IMR-90 (cell line): ENCODE data around the gene PLCD1. TPM values are rescaled to one million over a fixed set of nuclear protein-coding genes. Genes with fewer than 3 reads are reported as not detected.

Experiments used
- ATAC-seq: fragments of 200-7000 bp; cut with Tn5 transposase; 2 replicates; pipeline ENCODE4 v1.9.1; 2020; ENCODE audit warnings: low read depth, mild to moderate bottlenecking, moderate library complexity
- BruUV-seq: library from RNA; stranded (reverse); fragments of 400-500 nt; replicated peaks from 2 replicates; lab custom pipeline; 2021; lab: Mats Ljungman, UMichigan
- CTCF ChIA-PET: fragments of 300-600 bp; formaldehyde crosslinking; extraction: SDS; loops from one replicate; lab custom pipeline; 2021; ENCODE audit warnings: antibody characterized with exemption; lab: Yijun Ruan, JAX
- POLR2A ChIA-PET: fragments of 300-600 bp; sonication (Branson Sonifier 250); formaldehyde crosslinking; loops from one replicate; lab custom pipeline; 2022; ENCODE audit warnings: antibody characterized with exemption; ENCODE audit not compliant: unreplicated experiment; lab: Charles Lee
- DNase-seq: peaks from one replicate; pipeline ENCODE4 v3.0.0; 2013
- H2AFZ ChIP-seq: replicated peaks from 2 replicates; pipeline ENCODE3; 2013; ENCODE audit warnings: low read length, mild to moderate bottlenecking; ENCODE audit not compliant: poor library complexity
- H2AK5ac ChIP-seq: 2 replicates; pipeline ENCODE4 v1.6.1; 2013; ENCODE audit warnings: low read depth, low read length, inconsistent platforms
- H2AK9ac ChIP-seq: replicated peaks from 2 replicates; pipeline ENCODE3; 2013; ENCODE audit warnings: mild to moderate bottlenecking, low read depth, low read length, moderate library complexity; ENCODE audit not compliant: poor library complexity
- H2BK120ac ChIP-seq: 2 replicates; pipeline ENCODE4 v1.6.1; 2013; ENCODE audit warnings: low read depth, low read length, inconsistent platforms
- H2BK15ac ChIP-seq: 3 replicates; pipeline ENCODE4 v1.6.1; 2013; ENCODE audit warnings: low read depth, low read length, inconsistent platforms
- H2BK20ac ChIP-seq: 2 replicates; pipeline ENCODE4 v1.6.1; 2013; ENCODE audit warnings: low read depth, mild to moderate bottlenecking, inconsistent platforms, low read length, moderate library complexity
- H2BK5ac ChIP-seq: 2 replicates; pipeline ENCODE4 v1.6.1; 2013; ENCODE audit warnings: mild to moderate bottlenecking, low read depth, low read length, inconsistent platforms; ENCODE audit not compliant: poor library complexity, severe bottlenecking
- H3K14ac ChIP-seq: replicated peaks from 2 replicates; pipeline ENCODE4 v1.6.1; 2013; ENCODE audit warnings: low read depth, low read length, inconsistent platforms
- H3K18ac ChIP-seq: 2 replicates; pipeline ENCODE4 v1.6.1; 2013; ENCODE audit warnings: low read depth, low read length, control low read depth
- H3K23ac ChIP-seq: 2 replicates; pipeline ENCODE4 v1.6.1; 2013; ENCODE audit warnings: low read depth, low read length, inconsistent platforms
- H3K27ac ChIP-seq: 2 replicates; pipeline ENCODE4 v1.5.1; 2013; ENCODE audit warnings: mild to moderate bottlenecking, control low read depth, low read length; ENCODE audit not compliant: insufficient read depth
- H3K27me3 ChIP-seq: 2 replicates; pipeline ENCODE4 v1.6.1; 2013; ENCODE audit warnings: low read length; ENCODE audit not compliant: control insufficient read depth, insufficient read depth
- H3K36me3 ChIP-seq: 2 replicates; pipeline ENCODE4 v1.6.1; 2013; ENCODE audit warnings: low read length, mixed read lengths; ENCODE audit not compliant: control insufficient read depth, insufficient read depth
- H3K4ac ChIP-seq: 2 replicates; pipeline ENCODE4 v1.6.1; 2013; ENCODE audit warnings: low read depth, low read length, inconsistent platforms
- H3K4me1 ChIP-seq: 2 replicates; pipeline ENCODE4 v1.6.1; 2013; ENCODE audit warnings: low read length, mixed read lengths; ENCODE audit not compliant: control insufficient read depth, insufficient read depth
- H3K4me2 ChIP-seq: 2 replicates; pipeline ENCODE4 v1.6.1; 2013; ENCODE audit warnings: low read depth, mild to moderate bottlenecking, control low read depth, low read length, moderate library complexity
- H3K4me3 ChIP-seq: 2 replicates; pipeline ENCODE4 v1.5.1; 2013; ENCODE audit warnings: low read depth, mild to moderate bottlenecking, control low read depth, low read length, moderate library complexity; ENCODE audit not compliant: insufficient read depth
- H3K56ac ChIP-seq: 2 replicates; pipeline ENCODE4 v1.6.1; 2013; ENCODE audit warnings: low read length, inconsistent platforms; ENCODE audit not compliant: insufficient read depth; ENCODE audit errors: extremely low read depth
- H3K79me1 ChIP-seq, 2 experiments: 2 replicates each; pipeline ENCODE4 v1.6.1; 2013; ENCODE audit warnings: low read length in 2 of 2, inconsistent platforms in 1 of 2, low read depth in 1 of 2
- H3K9ac ChIP-seq: 2 replicates; pipeline ENCODE4 v1.6.1; 2013; ENCODE audit warnings: low read depth, low read length, control low read depth
- H3K9me1 ChIP-seq: 2 replicates; pipeline ENCODE4 v1.6.1; 2013; ENCODE audit warnings: low read length, inconsistent platforms; ENCODE audit not compliant: insufficient read depth
- H3K9me3 ChIP-seq: 2 replicates; pipeline ENCODE4 v1.6.1; 2013; ENCODE audit warnings: low read length; ENCODE audit not compliant: control insufficient read depth, insufficient read depth
- H4K20me1 ChIP-seq: 2 replicates; pipeline ENCODE4 v1.6.1; 2013; ENCODE audit warnings: low read length, inconsistent platforms; ENCODE audit not compliant: insufficient read depth
- H4K5ac ChIP-seq: 2 replicates; pipeline ENCODE4 v1.6.1; 2013; ENCODE audit warnings: mild to moderate bottlenecking, low read depth, low read length, control low read depth
- H4K8ac ChIP-seq, 2 experiments: 2 replicates each; pipeline ENCODE4 v1.6.1; 2013; ENCODE audit warnings: low read depth in 2 of 2, low read length in 2 of 2, control low read depth in 1 of 2, inconsistent platforms in 1 of 2
- H4K91ac ChIP-seq: 2 replicates; pipeline ENCODE4 v1.6.1; 2013; ENCODE audit warnings: low read depth, low read length, inconsistent platforms; ENCODE audit not compliant: insufficient read depth
- CEBPB ChIP-seq: IDR thresholded peaks from 2 replicates; pipeline ENCODE4 v1.6.1; 2012; ENCODE audit warnings: low read depth, low read length, improper control_type of control experiment
- CTCF ChIP-seq: conservative IDR thresholded peaks from 2 replicates; pipeline ENCODE4 v1.5.1; 2012; ENCODE audit warnings: mild to moderate bottlenecking, low read depth, low read length, improper control_type of control experiment
- MAFK ChIP-seq: IDR thresholded peaks from 2 replicates; pipeline ENCODE4 v1.6.1; 2012; ENCODE audit warnings: low read depth, low read length, improper control_type of control experiment
- MAZ ChIP-seq: IDR thresholded peaks from 2 replicates; pipeline ENCODE4 v1.6.1; 2012; ENCODE audit warnings: low read depth, mild to moderate bottlenecking, low read length, improper control_type of control experiment, moderate library complexity, borderline replicate concordance
- RAD21 ChIP-seq: IDR thresholded peaks from 2 replicates; pipeline ENCODE4 v1.6.1; 2012; ENCODE audit warnings: low read length, improper control_type of control experiment
- RFX5 ChIP-seq: IDR thresholded peaks from 2 replicates; pipeline ENCODE4 v1.8.0; 2012; ENCODE audit warnings: low read depth, mild to moderate bottlenecking, low read length, moderate library complexity
- WGBS, 2 experiments: methylation state at CpG; one replicate each; pipeline versions ENCODE4 v1.1.5 to v1.1.7; 2013; ENCODE audit warnings: missing lambda C conversion rate in 2 of 2; ENCODE audit not compliant: insufficient read length in 1 of 2; ENCODE audit errors: extremely low coverage in 2 of 2; 5-methylcytosine and 5-hydroxymethylcytosine counted together
- dilution Hi-C: fragments of 300-500 bp; cut with HindIII; formaldehyde crosslinking; loops from one replicate; pipeline ENCODE4 v1.14.3; 2018; ENCODE audit warnings: low sequenced_read_pairs; ENCODE audit not compliant: unreplicated experiment
- in situ Hi-C: fragments of 300-500 bp; cut with MboI; formaldehyde crosslinking; loops from 3 replicates; pipeline ENCODE4 v1.14.3; 2019; ENCODE audit warnings: low sequenced_read_pairs, inconsistent platforms, mixed read lengths
- intact Hi-C: fragments of 100-400 bp; cut with micrococcal nuclease; formaldehyde crosslinking; loops from 2 replicates; pipeline ENCODE4 v1.10.0; 2022
- polyA plus RNA-seq, 3 experiments: library from polyadenylated mRNA; depleted of rRNA; stranded (reverse); fragments of >200 nt; gene quantifications; 2 replicates each; pipeline ENCODE4 v1.2.3, GENCODE V29; 2012; ENCODE audit warnings: low replicate concordance in 1 of 3
- total RNA-seq: library from RNA; depleted of rRNA; stranded (reverse); fragments of >200 nt; gene quantifications from 2 replicates; pipeline ENCODE4 v1.2.3, GENCODE V29; 2012

The PLCD1 gene
- total and polyA plus RNA-seq, 2 of the 4 experiments (the other 2 are of a cell fraction): 14.9 to 16.3 TPM

- H2BK120ac ChIP-seq: no peak overlapping the region
- H3K9me3 ChIP-seq: no peaks in the 10 kb centered on the region
- CTCF ChIA-PET: interaction anchor here (0.5 to 1.5 kb wide), 2 partner anchors 37 to 306 kb away, joined by 3 to 4 read pairs; no protein-coding TSS in a partner anchor
- H3K4me2 ChIP-seq: no peak overlapping the region; the same call in 1 of the 2 replicates
- no peaks in the 10 kb centered on the region for H3K36me3 ChIP-seq
- DNase-seq: peak; percentile 42
- no TSS peak for BruUV-seq
- H3K23ac ChIP-seq: no peak overlapping the region
- no peak overlapping the region for H2BK20ac ChIP-seq
- no peak overlapping the region for H2BK5ac ChIP-seq
- peak; percentile 73 for ATAC-seq
- H3K27ac ChIP-seq: no peak overlapping the region
- no peak overlapping the region for H2BK15ac ChIP-seq
- peak overlapping the region; percentile 90 for H2AFZ ChIP-seq
- H3K14ac ChIP-seq: no peak overlapping the region
- H2AK9ac ChIP-seq: no peak overlapping the region
- dilution Hi-C loops: no loop called here
- no peak overlapping the region for H4K91ac ChIP-seq
- in situ Hi-C loops: no loop called here
- 40% methylated on average over 8 of the region's 11 CpGs; no CpG with 5 or more reads in 1 of the 2 experiments for WGBS, 2 experiments
- peaks cover 4% of the 10 kb centered on the region for H3K4me1 ChIP-seq
- H3K9me1 ChIP-seq: peaks cover 5% of the 10 kb centered on the region; the same call in 1 of the 2 replicates
- H3K4me3 ChIP-seq: no peak overlapping the region
- intact Hi-C loops: no loop called here
- no peak overlapping the region for H3K18ac ChIP-seq
- POLR2A ChIA-PET: no interaction called here
- peak; percentile 29 for TF ChIP-seq CTCF
- TF ChIP-seq RFX5: no peak
- peak; percentile 19; the same call in 1 of the 2 replicates for TF ChIP-seq RAD21
- TF ChIP-seq MAFK: 0 out of 2 replicates have a peak, but pooled peaks have one; percentile 9
- no peak for TF ChIP-seq CEBPB
- TF ChIP-seq MAZ: no peak
- H4K8ac ChIP-seq: no peak overlapping the region
- H3K56ac ChIP-seq: no peak overlapping the region
- peaks cover 11% of the 10 kb centered on the region for H3K27me3 ChIP-seq
- no peak overlapping the region for H3K4ac ChIP-seq
- no peak overlapping the region for H4K5ac ChIP-seq
- H4K20me1 ChIP-seq: no peaks in the 10 kb centered on the region
- no peak overlapping the region for H3K9ac ChIP-seq
- H3K79me1 ChIP-seq: no peaks in the 10 kb centered on the region
- H2AK5ac ChIP-seq: no peak overlapping the region
Observed at GRCh38 chr3:38039899-38040261, 10.4 kb upstream of the PLCD1 start.
